AML-193 (cell line): ENCODE data around the gene CELF3.
A peak's percentile ranks its signal among the peaks of the same experiment; 100 is the strongest.
"Not testable (repeated sequence)": the region's sequence is repeated elsewhere in the genome, so short reads cannot be mapped to it uniquely, and the experiment has no call there.

Source experiments
- DNase-seq, 2 experiments: peaks; one replicate each; lab custom pipeline; 2025; lab: John Stamatoyannopoulos, UW

CELF3 gene

DNA sequence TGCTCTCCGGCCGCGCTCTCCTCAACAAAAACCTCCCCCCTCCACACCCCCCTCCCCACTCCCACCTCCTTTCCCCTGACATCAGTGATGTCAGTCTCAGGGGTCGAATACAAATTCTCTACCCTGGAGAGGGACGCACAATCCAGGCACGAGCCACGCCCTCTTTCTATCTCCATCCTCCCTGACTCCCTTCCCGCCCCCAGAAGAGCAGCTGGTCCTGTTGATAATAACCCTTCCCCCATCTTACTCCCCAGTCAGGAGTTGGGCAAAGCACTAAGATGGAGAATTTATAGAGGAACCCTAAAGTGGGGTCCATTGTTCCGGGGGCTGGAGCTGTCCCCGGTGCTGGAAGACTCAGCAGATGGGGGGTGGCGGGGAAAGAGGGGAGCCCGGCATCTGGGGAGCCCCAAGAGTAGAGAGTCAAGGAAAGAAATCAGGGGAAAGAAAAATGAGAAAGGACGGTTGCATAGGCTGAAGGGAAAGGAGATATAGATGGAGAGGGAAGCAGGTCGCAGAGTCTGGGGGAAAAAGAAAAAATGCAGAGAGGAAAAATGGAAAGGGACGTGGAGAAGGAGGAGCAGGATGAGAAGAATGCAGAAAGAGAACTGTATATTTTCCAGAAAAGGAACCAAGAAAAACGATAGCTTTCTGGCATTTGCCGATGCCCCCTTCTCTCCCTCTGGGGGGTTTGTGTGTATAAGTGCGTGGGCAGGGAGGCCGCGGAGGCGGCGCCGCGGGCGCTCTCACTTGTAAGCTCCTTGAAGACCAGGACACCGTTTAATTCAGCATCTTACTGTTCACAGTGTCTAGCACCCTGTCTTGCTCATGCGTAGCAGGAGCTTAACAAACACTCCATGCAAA lies at the start of gene CELF3:
TSS of gene CELF3 (minus strand) at position 33 of the 861 bp plus-strand sequence. CDS start 783 bp downstream, outside the sequence.
- DNase-seq: no peak

DNA sequence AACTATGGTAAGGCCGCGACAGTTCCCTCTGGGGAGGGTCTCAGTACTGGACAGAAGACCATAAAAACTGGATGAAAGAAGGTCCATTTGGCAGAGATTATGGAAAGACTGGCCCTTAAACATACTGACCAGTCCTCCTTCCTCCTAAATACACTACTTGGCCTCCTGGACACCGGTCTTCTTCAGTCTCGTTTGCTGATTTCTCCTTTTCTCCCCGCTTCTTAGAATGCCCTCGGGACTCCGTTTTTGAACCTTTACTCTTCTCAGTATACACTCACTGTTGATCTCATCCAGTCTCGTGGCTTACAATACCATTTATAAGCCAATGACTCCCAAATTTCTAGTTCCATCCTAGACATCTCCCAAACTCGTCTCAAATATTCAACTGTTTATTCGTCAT lies 47.4 kb upstream of the CELF3 start:
- DNase-seq: no peak

DNA sequence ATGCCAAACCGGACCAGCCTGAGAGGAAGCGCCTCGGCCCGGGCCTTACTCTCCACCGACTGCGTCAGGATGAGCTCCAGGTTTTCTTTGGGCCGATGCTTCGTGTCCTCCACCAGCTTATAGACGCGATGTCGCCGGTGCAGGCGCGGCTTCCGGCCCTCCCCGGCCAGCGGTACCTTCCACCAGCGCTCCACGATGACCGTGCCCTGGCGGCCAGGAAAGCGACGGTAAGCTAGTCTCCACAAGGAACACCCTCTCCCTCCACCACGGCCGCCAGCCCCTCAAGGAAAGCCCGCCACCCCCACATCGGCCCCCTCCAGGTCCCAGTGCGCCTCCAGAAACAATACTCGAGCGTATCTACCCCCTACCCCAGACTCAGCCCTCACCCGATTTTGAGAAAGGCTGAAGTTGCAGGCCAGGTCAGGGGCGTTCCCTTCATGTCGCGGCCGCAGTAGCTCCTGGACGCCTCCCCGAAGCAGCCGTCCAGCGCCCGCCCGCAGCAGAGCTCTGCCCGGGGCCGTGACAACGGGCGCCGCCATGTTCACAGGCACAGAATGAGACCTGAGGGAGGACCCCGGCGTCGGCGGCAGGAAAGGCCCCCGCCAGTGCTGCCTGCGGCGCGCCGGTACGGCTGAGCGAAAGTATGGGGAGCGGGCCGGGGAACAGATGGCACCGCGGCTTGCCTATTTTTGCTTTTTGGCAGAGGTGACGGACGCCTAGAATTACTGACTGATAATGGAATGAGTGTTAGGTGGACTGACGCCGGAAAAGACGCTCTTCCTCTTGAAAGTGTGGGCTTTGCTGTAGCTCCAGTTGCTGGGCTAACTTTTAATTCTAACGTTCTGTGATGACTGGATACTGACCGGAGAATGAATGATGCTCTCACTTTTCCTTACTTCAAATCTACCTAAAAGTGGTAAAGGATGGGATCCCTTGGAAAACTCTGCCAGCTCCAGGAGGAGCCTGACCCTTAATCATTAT lies 46.6 kb upstream of the CELF3 start, which contains the start of gene MRPL9:
TSS of gene MRPL9 (minus strand) at position 556 of the 981 bp plus-strand sequence. CDS start at position 539, 17 bp downstream.
- peak; percentile 53 to 67 for DNase-seq

DNA sequence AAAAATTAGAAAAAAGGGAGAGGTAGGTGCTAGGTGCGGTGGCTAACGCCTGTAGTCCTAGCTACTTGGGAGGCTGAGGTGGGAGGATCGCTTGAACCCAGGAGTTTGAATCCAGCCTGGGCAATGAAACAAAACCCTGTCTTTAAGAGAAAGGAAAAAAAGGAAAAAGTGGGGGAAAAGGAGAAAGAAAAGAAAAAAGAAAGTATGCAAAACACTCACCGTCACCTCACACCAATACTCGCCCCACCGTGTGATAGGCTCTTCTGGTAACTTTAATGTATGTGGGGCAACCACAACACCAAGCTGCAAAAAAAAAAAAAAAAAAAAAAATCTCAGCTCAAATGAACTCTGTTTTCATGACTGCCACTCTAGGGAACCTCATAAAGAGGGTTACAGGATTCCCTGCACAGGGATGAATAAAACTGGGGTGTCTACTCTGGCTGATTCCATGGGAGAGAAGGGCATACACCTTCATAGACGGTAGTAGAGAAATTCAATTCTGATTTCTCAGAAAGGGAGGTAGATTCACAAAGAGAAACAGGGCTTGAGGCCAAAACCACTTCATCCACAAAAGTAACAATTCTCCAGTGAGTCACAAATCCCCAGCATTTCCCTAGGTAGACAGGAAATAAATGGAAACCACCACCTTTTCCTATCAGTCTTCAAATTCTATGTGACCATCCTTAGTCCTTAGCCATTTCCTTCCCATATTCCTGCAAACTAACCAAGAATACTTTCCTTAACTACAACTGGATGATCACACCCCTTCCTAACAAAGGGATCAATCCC lies 44.2 kb upstream of the CELF3 start:
- no peak for DNase-seq

DNA sequence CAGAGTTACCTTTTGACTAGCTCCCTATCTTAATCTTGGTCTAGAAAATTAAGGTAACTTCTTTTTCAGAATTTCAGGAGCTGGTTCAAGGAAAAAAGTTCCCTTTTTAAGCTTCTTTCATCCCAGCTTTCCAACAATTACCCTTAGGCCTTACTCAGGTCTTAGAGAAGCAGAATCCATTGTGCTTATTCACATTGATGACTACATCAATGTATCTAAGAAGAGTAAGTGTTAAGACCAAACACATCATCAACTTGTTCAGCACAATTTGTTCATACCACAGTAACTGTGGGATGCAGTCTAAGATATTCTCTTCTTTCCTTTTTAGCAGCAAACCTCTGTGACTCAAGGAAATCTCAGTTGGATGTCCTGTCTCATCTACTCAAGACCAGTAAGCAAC lies 42.6 kb upstream of the CELF3 start:
- DNase-seq: no peak

DNA sequence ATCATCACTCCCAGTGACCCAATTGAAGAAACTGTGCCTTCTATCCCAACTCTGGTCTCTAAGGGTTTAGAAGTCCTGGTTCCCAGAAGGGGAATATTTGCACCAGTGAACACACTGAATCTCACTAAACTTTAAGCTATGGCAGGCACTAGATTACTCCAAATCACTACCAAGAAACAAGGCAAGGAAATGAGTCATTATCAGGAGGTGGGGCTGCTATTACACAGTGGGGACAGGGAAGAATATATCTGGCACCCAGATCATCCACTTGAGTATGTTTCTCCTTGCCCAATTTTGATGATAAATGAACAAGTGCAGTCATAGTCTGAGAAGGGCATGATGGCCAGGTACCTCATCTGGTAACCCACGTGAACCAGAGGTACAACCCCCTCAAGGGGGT lies 39.7 kb upstream of the CELF3 start:
- DNase-seq: no peak

DNA sequence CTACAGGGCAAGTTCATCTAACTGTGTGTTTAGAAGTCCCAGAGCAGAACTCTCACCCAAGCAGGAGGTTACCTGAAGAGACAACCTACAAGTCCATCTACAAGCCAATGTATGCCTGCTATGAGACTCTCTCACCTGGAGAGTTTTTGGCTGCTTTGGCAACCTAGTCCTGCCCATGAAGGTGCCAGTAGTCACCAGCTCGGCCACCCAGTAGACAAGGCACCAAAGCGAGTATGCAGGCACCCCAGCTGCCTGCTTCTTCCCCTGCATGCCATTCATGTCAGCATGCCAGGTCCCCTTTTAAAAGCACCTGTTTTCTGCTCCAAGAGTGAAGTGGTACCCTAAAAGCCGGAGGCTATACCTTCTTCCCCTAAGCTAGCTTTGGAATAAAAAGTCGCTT lies 24.9 kb upstream of the CELF3 start:
- DNase-seq: no peak

DNA sequence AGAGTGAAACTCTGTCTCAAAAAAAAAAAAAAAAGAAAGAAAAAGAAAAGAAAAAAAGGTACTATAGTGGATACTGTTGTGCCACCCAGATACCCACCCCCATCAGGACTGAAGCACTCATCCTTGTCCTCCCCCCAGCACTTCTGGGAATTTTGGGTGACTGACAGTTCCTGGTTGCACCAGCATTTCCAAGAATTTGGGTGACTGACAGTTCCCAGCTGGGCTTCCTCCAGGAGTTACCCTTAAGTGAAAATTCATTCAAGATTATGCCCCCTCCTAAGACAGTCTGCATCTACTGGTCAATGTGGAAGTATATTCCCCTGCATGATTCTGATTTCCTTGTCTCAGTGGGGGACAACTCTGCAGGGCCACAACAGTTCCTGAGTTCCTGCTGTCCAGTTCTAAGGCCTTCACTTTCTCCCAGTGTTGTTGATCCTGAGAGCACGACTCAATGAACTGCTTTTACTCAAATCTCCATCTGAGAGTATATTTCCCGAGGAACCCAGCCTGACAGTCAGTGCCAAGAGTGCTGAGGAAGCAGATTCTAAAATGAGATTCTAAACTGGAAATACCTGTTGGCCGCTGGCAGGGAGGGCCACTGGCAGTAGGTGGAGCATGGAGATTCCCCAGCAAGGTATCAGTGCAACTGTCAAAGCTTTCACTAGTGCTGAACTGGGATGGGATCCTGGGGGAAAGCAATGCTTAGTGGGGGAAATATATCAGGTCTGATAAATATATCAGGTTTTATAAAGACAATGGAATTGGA lies 23.2 kb upstream of the CELF3 start:
- no peak for DNase-seq

DNA sequence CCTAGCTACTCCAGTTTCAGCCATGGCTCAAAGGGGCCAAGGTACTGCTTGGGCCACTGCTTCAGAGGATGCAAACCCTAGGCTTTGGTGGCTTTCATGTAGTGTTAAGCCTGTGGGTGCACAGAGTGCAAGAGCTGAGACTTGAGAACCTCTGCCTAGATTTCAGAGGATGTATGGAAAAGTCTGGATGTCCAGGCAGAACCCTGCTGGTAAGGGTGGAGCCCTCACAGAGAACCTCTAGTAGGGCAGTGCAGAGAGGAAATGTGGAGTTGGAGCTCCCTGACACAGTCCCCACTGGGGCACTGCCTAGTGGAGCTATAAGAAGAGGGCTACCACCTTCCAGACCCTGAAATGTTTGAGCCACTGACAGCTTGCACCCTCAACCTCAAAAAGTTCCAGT lies 20.9 kb upstream of the CELF3 start:
- no peak for DNase-seq

DNA sequence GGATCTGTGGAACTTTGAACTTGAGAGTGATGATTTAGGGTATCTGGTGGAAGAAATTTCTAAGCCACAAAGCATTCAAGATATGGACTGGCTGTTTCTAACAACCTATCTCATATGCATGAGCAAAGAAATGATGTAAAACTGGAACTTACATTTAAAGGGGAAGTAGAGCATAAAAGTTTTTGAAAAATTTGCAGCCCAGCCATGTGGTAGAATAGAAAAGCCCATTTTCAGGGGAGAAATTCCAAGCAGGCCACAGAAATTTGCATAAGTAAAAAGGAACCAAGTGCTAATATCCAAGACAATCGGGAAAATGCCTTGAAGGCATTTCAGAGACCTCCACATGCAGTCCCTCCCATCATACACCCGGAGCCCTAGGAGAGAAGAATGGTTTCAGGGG lies 20.4 kb upstream of the CELF3 start:
- no peak for DNase-seq

DNA sequence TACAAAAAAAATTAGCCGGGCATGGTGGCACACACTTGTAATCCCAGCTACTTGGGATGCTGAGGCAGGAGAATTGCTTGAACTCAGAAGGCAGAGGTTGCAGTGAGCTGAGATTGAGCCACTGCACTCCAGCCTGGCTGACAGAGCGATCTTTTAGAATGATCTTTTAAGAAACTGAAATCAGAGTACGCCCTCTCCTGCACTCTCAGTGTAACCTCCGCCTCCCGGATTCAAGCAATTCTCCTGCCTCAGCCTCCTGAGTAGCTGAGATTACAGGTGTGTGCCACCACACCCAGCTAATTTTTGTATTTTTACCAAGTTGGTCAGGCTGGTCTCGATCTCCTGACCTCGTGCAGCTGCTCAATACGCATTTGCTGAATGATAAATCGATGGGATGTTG lies 17.4 kb upstream of the CELF3 start:
- not testable (repeated sequence) for DNase-seq

DNA sequence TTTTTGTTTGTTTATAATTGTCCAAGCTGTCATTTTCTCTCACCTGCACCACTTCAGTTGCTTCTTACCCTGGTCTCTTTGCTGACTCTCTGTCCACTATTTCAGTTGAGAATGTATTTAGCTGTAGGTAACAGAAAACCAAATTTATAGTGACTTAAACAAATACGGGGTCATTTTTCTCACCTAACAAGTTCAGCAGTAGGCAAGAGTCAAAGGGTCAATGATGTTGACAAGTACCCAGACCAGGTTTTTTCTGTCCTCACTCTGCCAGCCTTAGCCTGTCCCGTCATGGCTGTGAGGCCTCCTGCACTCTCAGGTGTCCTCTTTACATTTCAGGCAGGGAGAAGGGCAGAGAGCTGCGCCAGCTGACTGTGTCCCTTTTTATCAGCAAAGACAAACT lies 16.5 kb upstream of the CELF3 start:
- no peak for DNase-seq

DNA sequence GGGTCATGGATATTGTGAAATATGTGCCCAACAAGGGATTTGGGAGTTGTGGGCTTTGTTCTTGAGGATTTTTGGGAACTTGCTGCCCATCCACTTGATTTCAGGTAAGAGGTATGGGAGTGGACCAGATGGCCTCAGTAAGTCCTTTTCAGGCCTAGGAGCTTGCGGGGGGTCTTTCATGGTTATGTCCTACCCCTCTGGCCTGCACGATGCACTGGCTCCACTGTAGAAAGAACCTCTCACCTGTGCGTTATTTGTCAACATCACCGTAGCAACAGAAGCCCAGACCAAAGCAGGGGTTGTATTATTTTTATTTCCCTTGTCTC lies 13.3 kb upstream of the CELF3 start:
- DNase-seq: no peak

DNA sequence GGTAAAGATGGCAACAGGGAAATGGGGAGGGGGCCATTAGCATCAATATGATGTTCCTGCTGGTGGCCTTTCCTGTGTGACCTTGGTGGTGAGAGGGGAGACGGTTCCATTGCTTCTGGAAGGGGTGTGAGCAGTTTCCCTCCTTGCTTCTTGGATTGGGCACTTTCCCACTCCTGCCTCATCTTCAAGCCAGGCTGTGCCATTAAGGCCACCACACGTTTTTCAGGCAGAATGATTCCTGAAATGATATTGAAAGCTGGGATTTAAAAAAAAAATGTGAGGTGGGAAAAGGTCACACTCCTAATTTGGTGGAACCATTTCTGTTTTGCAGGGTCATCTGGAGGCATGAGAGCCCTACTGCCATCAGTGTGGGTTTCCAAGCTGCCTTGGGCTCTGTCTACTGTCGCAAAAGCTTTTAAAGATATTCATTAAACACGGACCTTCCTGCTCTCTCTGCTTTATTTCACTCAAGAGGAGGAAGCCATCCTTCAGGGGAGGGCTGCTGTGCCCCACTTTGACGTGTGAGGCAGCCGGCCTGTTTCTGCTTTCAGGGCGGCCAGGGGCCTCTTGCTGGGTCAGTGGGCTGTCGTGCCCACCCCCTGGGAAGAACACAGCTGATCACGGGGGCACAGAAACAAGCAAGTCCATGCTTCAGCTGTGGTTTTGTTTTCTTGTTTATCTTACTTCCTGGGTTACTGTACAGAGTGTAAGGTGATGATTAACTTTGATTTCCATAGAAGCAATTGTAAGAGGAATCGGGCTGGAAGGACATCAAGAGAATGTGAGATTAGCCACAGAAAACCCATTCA lies 12.8 kb upstream of the CELF3 start:
- no peak for DNase-seq

DNA sequence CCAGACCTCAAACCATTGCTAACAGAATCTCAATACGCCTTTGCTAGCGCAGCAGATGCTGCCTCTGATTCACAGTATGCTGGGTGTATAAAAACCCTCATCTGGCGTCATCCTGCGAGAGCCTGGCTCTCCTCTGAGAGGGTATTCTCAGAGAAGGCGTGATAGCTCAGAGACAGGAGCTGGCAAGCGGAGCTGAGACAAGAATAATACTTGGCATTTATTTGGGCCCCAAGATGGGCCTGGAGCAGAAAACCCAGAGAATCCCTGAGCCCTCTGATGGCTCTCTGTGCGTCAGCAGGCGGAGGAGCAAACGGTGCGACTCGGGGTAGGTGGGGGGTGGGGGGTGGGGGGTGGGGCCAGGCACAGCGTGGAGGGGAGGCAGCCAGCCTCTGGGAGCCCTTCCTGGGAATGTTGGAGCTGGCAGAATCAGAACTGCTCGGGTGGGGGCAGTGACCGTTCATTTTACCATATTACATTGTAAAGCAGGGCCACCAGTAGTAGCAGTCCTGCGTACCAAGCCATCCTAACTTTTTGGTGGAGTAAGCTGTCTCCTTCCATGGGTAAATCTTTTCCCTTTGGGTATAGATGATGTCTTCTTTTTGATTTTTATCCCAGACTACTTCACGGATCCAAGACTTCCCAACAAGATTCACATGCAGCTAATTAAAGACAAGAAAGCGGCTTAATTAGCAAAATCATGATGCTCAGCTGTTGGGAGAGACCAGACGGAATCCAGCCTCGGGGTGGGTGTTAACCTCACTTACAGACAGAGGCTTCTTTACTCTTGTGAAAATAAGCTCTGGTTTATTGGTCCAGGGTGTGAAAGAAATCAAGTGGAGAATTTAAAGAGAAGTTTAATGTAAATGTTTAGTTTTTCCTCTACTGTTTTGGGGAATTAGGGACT lies 11.8 kb upstream of the CELF3 start:
- DNase-seq: no peak

DNA sequence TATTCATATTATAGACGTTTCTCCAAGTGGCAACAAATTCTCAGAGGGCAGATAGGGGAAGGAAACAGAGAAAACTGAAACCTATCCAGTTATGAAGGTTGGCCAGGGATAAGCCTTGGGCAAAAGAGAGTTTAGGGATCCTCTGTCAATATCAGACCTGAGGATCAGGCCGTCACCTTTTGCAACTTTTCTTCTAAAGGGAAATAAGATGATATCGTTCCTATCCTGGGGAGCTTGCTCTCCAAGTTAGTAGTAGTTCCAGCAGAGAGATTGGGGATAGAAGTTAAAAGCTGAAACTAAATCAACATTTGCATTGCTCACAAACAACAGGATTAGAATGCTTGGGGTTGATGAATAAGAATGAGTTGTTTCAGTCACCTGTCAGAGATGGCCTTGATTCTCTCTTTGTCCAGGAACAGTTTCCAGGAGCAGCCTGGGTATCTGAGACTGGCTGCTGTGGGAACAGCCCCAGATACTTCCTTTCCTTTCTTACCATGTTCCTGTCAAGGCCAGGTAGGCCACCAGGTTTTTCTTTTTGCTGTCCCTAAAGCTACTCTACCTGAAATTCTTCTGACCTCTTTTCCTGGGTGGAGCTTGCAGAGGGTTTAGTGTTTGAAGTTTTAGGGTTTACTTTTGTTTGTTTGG lies 7.2 kb upstream of the CELF3 start:
- no peak for DNase-seq

DNA sequence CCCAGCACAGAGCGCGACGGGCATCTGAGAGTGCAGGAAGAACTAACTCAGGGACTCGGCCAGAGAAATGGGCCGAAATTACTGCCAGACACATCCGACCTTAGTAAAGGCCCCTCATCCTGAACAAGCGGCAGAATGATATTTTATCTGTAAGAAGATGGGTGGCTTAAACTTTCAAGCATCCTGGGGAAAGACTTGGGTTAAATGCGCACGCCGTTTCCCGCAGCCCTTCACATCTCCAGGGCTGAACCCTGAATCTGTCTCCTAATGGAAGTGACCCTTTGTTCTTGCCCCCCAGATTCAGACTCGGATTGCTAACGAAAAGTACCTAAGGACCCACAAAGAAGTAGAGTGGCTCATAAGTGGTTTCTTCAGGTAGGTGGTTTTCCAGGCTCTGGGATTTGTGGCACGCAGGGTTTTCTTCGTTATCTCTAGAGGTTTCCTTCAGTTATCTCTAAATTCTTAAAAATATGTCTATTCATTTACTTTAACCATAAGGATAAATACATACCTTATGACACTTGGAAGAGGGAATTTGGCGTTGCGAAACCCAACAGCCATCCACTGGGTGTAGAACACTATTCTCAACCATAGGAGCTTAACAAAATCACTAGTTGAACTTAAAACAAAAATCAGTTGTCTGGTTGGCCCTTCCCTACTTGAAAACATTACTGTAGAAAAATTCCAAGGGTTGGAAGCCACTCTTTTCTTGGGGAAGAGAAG lies 5.3 kb upstream of the CELF3 start:
- no peak for DNase-seq
